ENCODE data around the gene LRRC23.

Gene LRRC23

GRCh38 chr12:6959058-6959804, 54.6 kb downstream of the LRRC23 start:
- H3K4me3 ChIP-seq = peak overlapping the region; percentile 7
- DNase-seq (ENCODE audit: low spot score) = peak; percentile 78
- no peak for TF ChIP-seq CTCF (IDR thresholded peaks at IDR 0.05)
- H3K27ac ChIP-seq = peak overlapping the region in 1 of 2 donors; percentile 59

- peak overlapping the region; percentile 7 for H3K4me3 ChIP-seq
- H3K27ac ChIP-seq = peak overlapping the region in 1 of 2 donors; percentile 73
- peak; percentile 73 for DNase-seq (ENCODE audit: low spot score)
- no peak for TF ChIP-seq CTCF (IDR thresholded peaks at IDR 0.05)
Observed at GRCh38 chr12:6959805-6960592, 55.4 kb downstream of the LRRC23 start.

GRCh38 chr12:6960593-6961277, 56.1 kb downstream of the LRRC23 start:
- Histone ChIP-seq H3K27ac (peak overlapping the region; percentile 30 to 73), H3K4me3 (peak overlapping the region; percentile 49)
- DNase-seq (ENCODE audit: low spot score) = no peak
- TF ChIP-seq CTCF (IDR thresholded peaks at IDR 0.05) = no peak

- H3K27ac ChIP-seq = peak overlapping the region; percentile 38 to 73
- TF ChIP-seq CTCF (IDR thresholded peaks at IDR 0.05) = no peak
- peak overlapping the region; percentile 49 for H3K4me3 ChIP-seq
- DNase-seq (ENCODE audit: low spot score) = peak; percentile 76
Observed at GRCh38 chr12:6961278-6961694, 56.7 kb downstream of the LRRC23 start.

GRCh38 chr12:6961695-6962284, 57.2 kb downstream of the LRRC23 start:
- peak; percentile 80 for DNase-seq (ENCODE audit: low spot score)
- peak overlapping the region; percentile 49 for H3K4me3 ChIP-seq
- TF ChIP-seq CTCF (IDR thresholded peaks at IDR 0.05) = no peak
- H3K27ac ChIP-seq = peak overlapping the region; percentile 38 to 73

GRCh38 chr12:6962285-6963015, 57.8 kb downstream of the LRRC23 start:
- H3K4me3 ChIP-seq = peak overlapping the region; percentile 49
- TF ChIP-seq CTCF (IDR thresholded peaks at IDR 0.05) = no peak
- H3K27ac ChIP-seq = peak overlapping the region; percentile 38 to 73
- peak; percentile 74 for DNase-seq (ENCODE audit: low spot score)
